Psoas muscle (tissue), 8 donors: ENCODE data around the gene ADGRD1. TPM values are rescaled to one million over a fixed set of nuclear protein-coding genes. Genes with fewer than 3 reads are reported as not detected.
"Not testable (repeated sequence)": the region's sequence is repeated elsewhere in the genome, so short reads cannot be mapped to it uniquely, and the experiment has no call there.

Experiments used
- ATAC-seq, 4 donors: fragments of 200-7000 bp; cut with Tn5 transposase; one replicate each; pipeline ENCODE4 v1.9.1; 2020; ENCODE audit warnings: moderate library complexity in 3 of 4, mild to moderate bottlenecking in 2 of 4
- DNase-seq, 2 donors: peaks; one replicate each; pipeline ENCODE4 v3.0.0-alpha.2; 2020
- H3K27ac ChIP-seq: fragments of 200-600 bp; one replicate; pipeline ENCODE4 v1.8.0; 2022
- H3K27me3 ChIP-seq, 3 donors: fragments of 200-600 bp in 1 of 3; one replicate each; pipeline versions ENCODE4 v1.6.1 to v1.8.0; 2013 to 2022; ENCODE audit warnings: low read length in 2 of 3, mild to moderate bottlenecking in 2 of 3, moderate library complexity in 1 of 3; ENCODE audit not compliant: insufficient read depth in 3 of 3
- H3K36me3 ChIP-seq, 2 donors: fragments of 200-600 bp in 1 of 2; one replicate each; pipeline versions ENCODE4 v1.6.1 to v1.8.0; 2013 to 2022; ENCODE audit warnings: low read depth in 1 of 2, mild to moderate bottlenecking in 1 of 2, moderate library complexity in 1 of 2; ENCODE audit not compliant: insufficient read depth in 1 of 2
- H3K4me1 ChIP-seq: fragments of 200-600 bp; one replicate; pipeline ENCODE4 v1.8.0; 2022
- H3K4me3 ChIP-seq: fragments of 200-600 bp; one replicate; pipeline ENCODE4 v1.8.0; 2022; ENCODE audit warnings: mild to moderate bottlenecking
- H3K9me3 ChIP-seq: fragments of 200-600 bp; one replicate; pipeline ENCODE4 v1.8.0; 2022
- CTCF ChIP-seq: fragments of 200-600 bp; IDR thresholded peaks from one replicate; pipeline ENCODE4 v1.8.0; 2022; ENCODE audit warnings: antibody characterized with exemption
- WGBS, 3 donors: extraction: QIAGEN DNeasy Blood & Tissue Kit; methylation state at CpG; one replicate each; pipeline versions ENCODE4 v1.1.6 to v1.1.7; 2013; 5-methylcytosine and 5-hydroxymethylcytosine counted together
- intact Hi-C, 2 donors: fragments of 100-400 bp; cut with DNase I; formaldehyde crosslinking; loops; one replicate each; pipeline versions ENCODE4 v1.11.0 to v1.14.2; 2022
- polyA plus RNA-seq, 3 donors: library from polyadenylated mRNA; stranded (reverse); fragments of 200-250 nt; gene quantifications; one replicate each; pipeline ENCODE4 v1.2.3, GENCODE V29; 2013
- total RNA-seq, 4 donors: library from RNA; stranded (reverse); fragmentation: NEBNext Ultra II Directional in 2 of 4; extraction: Animal tissue kit (Norgen Biotek cat#: 25700) in 2 of 4; gene quantifications; one replicate each; pipeline versions ENCODE4 v1.2.1 to v1.2.4, GENCODE V29; 2021 to 2023
- donor health status: healthy with polysubstance abuse.
- donor health status: DM: no; HTN: no; CAD: no; lungs with moderate emphysema.
- donor health status: Bipolar disorder and iron deficiency.
- donor health status: healthy.
- donor health status: DM: yes; HTN: yes; CAD: no.
- donor health status: DM: no; HTN: no; CAD: no.
- donor health status: DM: no; HTN: no; CAD: no.
- donor health status: DM: yes; HTN: yes; CAD: no.

Gene ADGRD1
- total and polyA plus RNA-seq, 7 donors, result 2.1 to 11.6 (median 3.6) TPM

GRCh38 chr12:131066886-131067490 is 113.3 kb downstream of the ADGRD1 start:
- WGBS, 3 donors, result 76 to 85% (median 83%) methylated on average over 13 to 14 of the region's 14 CpGs
- H3K4me3 ChIP-seq, result no peak overlapping the region
- H3K36me3 ChIP-seq, result no peaks in the 10 kb centered on the region
- H3K4me1 ChIP-seq, result no peaks in the 10 kb centered on the region
- no peak overlapping the region for H3K27ac ChIP-seq
- no peak for TF ChIP-seq CTCF
- H3K9me3 ChIP-seq, result no peaks in the 10 kb centered on the region
- DNase-seq (peak in 1 of 2 donors; percentile 32), ATAC-seq (peak in 1 of 4 donors; percentile 27)
- H3K27me3 ChIP-seq, result peaks cover 0 to 5% (median 0%) of the 10 kb centered on the region in 3 donors
- intact Hi-C loops, result no loop called here

GRCh38 chr12:131067981-131068851 is 114.5 kb downstream of the ADGRD1 start:
- WGBS, 3 donors, result 83 to 85% (median 85%) methylated on average over 12 of the region's 12 CpGs
- Histone ChIP-seq H3K4me1 (no peaks in the 10 kb centered on the region), H3K4me3 (no peak overlapping the region), H3K36me3 (no peaks in the 10 kb centered on the region), H3K9me3 (no peaks in the 10 kb centered on the region), H3K27ac (no peak overlapping the region), H3K27me3 (peaks cover 0 to 5% (median 0%) of the 10 kb centered on the region in 3 donors)
- intact Hi-C loops, result no loop called here
- no peak for TF ChIP-seq CTCF
- no peak for ATAC-seq
- DNase-seq, result no peak

GRCh38 chr12:131068926-131069720 is 115.4 kb downstream of the ADGRD1 start:
- H3K36me3 ChIP-seq, intact Hi-C loops, H3K4me3 ChIP-seq, H3K27me3 ChIP-seq, H3K9me3 ChIP-seq, H3K27ac ChIP-seq, H3K4me1 ChIP-seq, ATAC-seq: not testable (repeated sequence)
- 78 to 81% (median 81%) methylated on average over 13 to 15 of the region's 17 CpGs for WGBS, 3 donors
- peak in 1 of 2 donors; percentile 34 for DNase-seq

GRCh38 chr12:131070136-131070535 is 116.4 kb downstream of the ADGRD1 start:
- not testable (repeated sequence) for ATAC-seq

GRCh38 chr12:131070668-131071067 is 117.0 kb downstream of the ADGRD1 start:
- H3K36me3 ChIP-seq, H3K27ac ChIP-seq, H3K27me3 ChIP-seq, intact Hi-C loops, DNase-seq, H3K4me1 ChIP-seq, ATAC-seq, H3K4me3 ChIP-seq, H3K9me3 ChIP-seq: not testable (repeated sequence)
- 90 to 95% (median 91%) methylated on average over 3 to 4 of the region's 6 CpGs for WGBS, 3 donors

More at GRCh38 chr12:131070136-131070535, 116.4 kb downstream of the ADGRD1 start:
- H3K36me3 ChIP-seq, H3K9me3 ChIP-seq, H3K27me3 ChIP-seq, H3K4me1 ChIP-seq, H3K27ac ChIP-seq, H3K4me3 ChIP-seq, intact Hi-C loops: not testable (repeated sequence)
- WGBS, 3 donors, result 95 to 96% (median 95%) methylated on average over 20 to 21 of the region's 21 CpGs
- peak in 1 of 2 donors; percentile 40 for DNase-seq

- intact Hi-C loops, ATAC-seq, H3K9me3 ChIP-seq, H3K4me1 ChIP-seq, H3K27ac ChIP-seq, H3K36me3 ChIP-seq, H3K27me3 ChIP-seq, H3K4me3 ChIP-seq: not testable (repeated sequence)
- WGBS, 3 donors, result 79 to 87% (median 81%) methylated on average over 9 to 12 of the region's 12 CpGs
- peak in 1 of 2 donors; percentile 20 for DNase-seq
Measured at GRCh38 chr12:131071234-131071820, 117.6 kb downstream of the ADGRD1 start.

GRCh38 chr12:131071950-131072349 is 118.2 kb downstream of the ADGRD1 start:
- ATAC-seq, DNase-seq: not testable (repeated sequence)
- 75 to 98% (median 85%) methylated on average over 5 to 8 of the region's 12 CpGs for WGBS, 3 donors

More at GRCh38 chr12:131071950-131072349, 118.2 kb downstream of the ADGRD1 start:
- H3K4me1 ChIP-seq, intact Hi-C loops, H3K36me3 ChIP-seq, H3K27me3 ChIP-seq, H3K27ac ChIP-seq, H3K4me3 ChIP-seq, H3K9me3 ChIP-seq: not testable (repeated sequence)
